Astrocyte of the cerebellum (primary cell): Measurements from ENCODE around the gene PDCD1.

ENCODE experiments used
- DNase-seq: peaks from one replicate; pipeline ENCODE4 v3.0.0-alpha.2; 2011; ENCODE audit warnings: low read depth
- H3K4me3 ChIP-seq: 2 replicates; pipeline ENCODE4 v1.5.1; 2011; ENCODE audit warnings: mild to moderate bottlenecking, low read depth, low read length, moderate library complexity
- CTCF ChIP-seq: IDR thresholded peaks from 2 replicates; pipeline ENCODE4 v1.5.1; 2012; ENCODE audit warnings: low read length, low read depth, moderate library complexity, mild to moderate bottlenecking; ENCODE audit errors: missing control alignments
- in situ Hi-C: cut with HindIII; loops from 2 replicates; pipeline ENCODE4 v1.10.0; 2017; ENCODE audit warnings: low sequenced_read_pairs

Gene PDCD1

GRCh38 chr2:241843321-241844065 is 15.2 kb downstream of the PDCD1 start:
- in situ Hi-C loops, result no loop called here
- TF ChIP-seq CTCF, result no peak
- DNase-seq, result no peak
- no peak overlapping the region for H3K4me3 ChIP-seq

GRCh38 chr2:241842620-241843211 is 16.0 kb downstream of the PDCD1 start:
- in situ Hi-C loops, result no loop called here
- TF ChIP-seq CTCF, result no peak
- DNase-seq, result no peak
- H3K4me3 ChIP-seq, result no peak overlapping the region

GRCh38 chr2:241842067-241842415 is 16.7 kb downstream of the PDCD1 start:
- in situ Hi-C loops, result no loop called here

GRCh38 chr2:241841181-241842066 is 17.3 kb downstream of the PDCD1 start:
- TF ChIP-seq CTCF, result no peak
- no peak for DNase-seq
- in situ Hi-C loops, result no loop called here

More at GRCh38 chr2:241842067-241842415, 16.7 kb downstream of the PDCD1 start:
- no peak overlapping the region for H3K4me3 ChIP-seq
- DNase-seq, result no peak
- TF ChIP-seq CTCF, result no peak

GRCh38 chr2:241837197-241837965 is 21.3 kb downstream of the PDCD1 start:
- no peak for DNase-seq
- TF ChIP-seq CTCF, result no peak
- in situ Hi-C loops, result no loop called here

More at GRCh38 chr2:241841181-241842066, 17.3 kb downstream of the PDCD1 start:
- no peak overlapping the region for H3K4me3 ChIP-seq

GRCh38 chr2:241836292-241836691 is 22.4 kb downstream of the PDCD1 start:
- in situ Hi-C loops, result no loop called here
- no peak for DNase-seq
- H3K4me3 ChIP-seq, result no peak overlapping the region
- TF ChIP-seq CTCF, result no peak

More at GRCh38 chr2:241837197-241837965, 21.3 kb downstream of the PDCD1 start:
- H3K4me3 ChIP-seq, result no peak overlapping the region
